Adipose tissue (tissue), 3 donors: ENCODE results near the gene BCL2L13. TPM values are rescaled to one million over a fixed set of nuclear protein-coding genes. Genes with fewer than 3 reads are reported as not detected.
"Not testable (repeated sequence)": the region's sequence is repeated elsewhere in the genome, so short reads cannot be mapped to it uniquely, and the experiment has no call there.

Experiments
- H3K27ac ChIP-seq: one replicate; pipeline ENCODE4 v1.5.1; 2013; ENCODE audit warnings: low read depth, low read length
- WGBS, 3 donors: extraction: QIAGEN DNeasy Blood & Tissue Kit; methylation state at CpG; one replicate each; pipeline ENCODE4 v1.1.7; 2013; 5-methylcytosine and 5-hydroxymethylcytosine counted together
- polyA plus RNA-seq, 3 donors: library from polyadenylated mRNA; stranded (reverse); fragments of 200-250 nt; gene quantifications; one replicate each; pipeline ENCODE4 v1.2.3, GENCODE V29; 2013
- donor health status: healthy with polysubstance abuse.
- donor health status: Bipolar disorder and iron deficiency.
- donor health status: healthy.

The BCL2L13 gene
- polyA plus RNA-seq, 3 donors = 17.9 to 36.9 (median 35.2) TPM

- H3K27ac ChIP-seq = no peak overlapping the region
- WGBS, 3 donors = 64 to 73% (median 72%) methylated on average over 18 of the region's 18 CpGs
Observed at GRCh38 chr22:17741866-17742526, 103.4 kb downstream of the BCL2L13 start.

- 49 to 62% (median 60%) methylated on average over 9 of the region's 9 CpGs for whole genome bisulfite sequencing, 3 donors
Observed at GRCh38 chr22:17742527-17742902, 104.0 kb downstream of the BCL2L13 start.

GRCh38 chr22:17743661-17744411, 105.3 kb downstream of the BCL2L13 start:
- 64 to 79% (median 67%) methylated on average over 25 of the region's 25 CpGs for WGBS, 3 donors
- no peak overlapping the region for H3K27ac ChIP-seq

More at GRCh38 chr22:17742527-17742902, 104.0 kb downstream of the BCL2L13 start:
- no peak overlapping the region for H3K27ac ChIP-seq

GRCh38 chr22:17744430-17744829, 105.9 kb downstream of the BCL2L13 start:
- H3K27ac ChIP-seq = no peak overlapping the region
- 69 to 82% (median 78%) methylated on average over 7 of the region's 7 CpGs for WGBS, 3 donors

- no peak overlapping the region for H3K27ac ChIP-seq
- 93 to 97% (median 93%) methylated on average over 10 of the region's 10 CpGs for WGBS, 3 donors
Observed at GRCh38 chr22:17746916-17747315, 108.4 kb downstream of the BCL2L13 start.

GRCh38 chr22:17748555-17749353, 110.2 kb downstream of the BCL2L13 start:
- no peak overlapping the region for H3K27ac ChIP-seq
- 64 to 79% (median 78%) methylated on average over 40 of the region's 40 CpGs for WGBS, 3 donors

GRCh38 chr22:17749605-17750395, 111.2 kb downstream of the BCL2L13 start:
- WGBS, 3 donors = 93 to 94% (median 93%) methylated on average over 35 of the region's 35 CpGs
- H3K27ac ChIP-seq = no peak overlapping the region

- no peak overlapping the region for H3K27ac ChIP-seq
- 79 to 81% (median 80%) methylated on average over 6 of the region's 6 CpGs for WGBS, 3 donors
Observed at GRCh38 chr22:17751596-17751995, 113.0 kb downstream of the BCL2L13 start.

GRCh38 chr22:17753401-17753989, 114.9 kb downstream of the BCL2L13 start:
- no peak overlapping the region for H3K27ac ChIP-seq
- WGBS, 3 donors = 81 to 88% (median 82%) methylated on average over 13 of the region's 13 CpGs

GRCh38 chr22:17754233-17754925, 115.8 kb downstream of the BCL2L13 start:
- WGBS, 3 donors = 90 to 93% (median 92%) methylated on average over 14 of the region's 14 CpGs
- no peak overlapping the region for H3K27ac ChIP-seq

- WGBS, 3 donors = 52 to 87% (median 86%) methylated on average over 2 of the region's 4 CpGs
Observed at GRCh38 chr22:17761138-17761488, 122.6 kb downstream of the BCL2L13 start.

GRCh38 chr22:17763442-17763841, 124.9 kb downstream of the BCL2L13 start:
- not testable (repeated sequence) for H3K27ac ChIP-seq
- WGBS, 3 donors = 68 to 80% (median 73%) methylated on average over 9 to 10 of the region's 10 CpGs

More at GRCh38 chr22:17761138-17761488, 122.6 kb downstream of the BCL2L13 start:
- no peak overlapping the region for H3K27ac ChIP-seq

GRCh38 chr22:17764036-17764435, 125.5 kb downstream of the BCL2L13 start:
- 49 to 77% (median 63%) methylated on average over 5 of the region's 5 CpGs for WGBS, 3 donors
- H3K27ac ChIP-seq = no peak overlapping the region

- 91 to 93% (median 92%) methylated on average over 5 of the region's 5 CpGs for WGBS, 3 donors
- not testable (repeated sequence) for H3K27ac ChIP-seq
Observed at GRCh38 chr22:17764852-17765251, 126.3 kb downstream of the BCL2L13 start.

- 89 to 90% (median 89%) methylated on average over 14 of the region's 14 CpGs for WGBS, 3 donors
- H3K27ac ChIP-seq = no peak overlapping the region
Observed at GRCh38 chr22:17767233-17768065, 128.9 kb downstream of the BCL2L13 start.

- H3K27ac ChIP-seq = no peak overlapping the region
- 77 to 84% (median 78%) methylated on average over 14 of the region's 14 CpGs for WGBS, 3 donors
Observed at GRCh38 chr22:17769013-17769715, 130.6 kb downstream of the BCL2L13 start.
